Measurements from ENCODE around the gene C2orf80.

- TF ChIP-seq CTCF (IDR thresholded peaks at IDR 0.05) (no peak), POLR2A (IDR thresholded peaks at IDR 0.05; ENCODE audit: low read depth) (no peak), POLR2AphosphoS5 (IDR thresholded peaks at IDR 0.05) (no peak), EP300 (IDR thresholded peaks at IDR 0.05) (no peak)
These were observed 54.8 kb downstream of the C2orf80 start for GRCh38 chr2:208134928-208135586.
